K562 (cell line): Measurements from ENCODE around the gene TIMP2. TPM values are rescaled to one million over a fixed set of nuclear protein-coding genes. Genes with fewer than 3 reads are reported as not detected.

ENCODE experiments used
- ATAC-seq: fragments of 200-7000 bp; cut with Tn5 transposase; 3 replicates; pipeline ENCODE4 v1.9.1; 2020; ENCODE audit warnings: moderate library complexity
- BruUV-seq: library from RNA; stranded (reverse); fragments of 400-500 nt; replicated peaks from 2 replicates; lab custom pipeline; 2021; lab: Mats Ljungman, UMichigan
- CTCF ChIA-PET: fragments of 300-600 bp; formaldehyde crosslinking; extraction: SDS; loops from one replicate; lab custom pipeline; 2021; ENCODE audit warnings: low intra/inter-chr PET ratio; lab: Yijun Ruan, JAX
- POLR2A ChIA-PET: fragments of 300-600, 350-650 bp; sonication (Branson Sonifier 250); formaldehyde crosslinking; extraction: SDS; loops from one replicate; lab custom pipeline; 2021; ENCODE audit warnings: antibody characterized with exemption, inconsistent platforms; lab: Yijun Ruan, JAX
- DNase-seq, 4 experiments: peaks; one replicate each; pipeline versions ENCODE4 v3.0.0 to v3.0.0-alpha.2; 2011 to 2018; ENCODE audit warnings: low spot score in 3 of 4, mixed read lengths in 3 of 4; ENCODE audit errors: extremely low read depth in 1 of 4
- FAIRE-seq: peaks from 2 replicates; lab custom pipeline; 2011; peaks lifted over from hg19 to GRCh38; lab: Jason Lieb, UNC
- H2AFZ ChIP-seq: 2 replicates; pipeline ENCODE4 v1.6.0; 2011; ENCODE audit warnings: low read depth, low read length, control low read depth, inconsistent platforms
- H3K27ac ChIP-seq: fragments of 200-600 bp; 3 replicates; pipeline ENCODE4 v1.8.0; 2011; ENCODE audit warnings: low read depth, mild to moderate bottlenecking, control low read depth, inconsistent platforms, low read length, moderate library complexity, mixed read lengths; ENCODE audit errors: extremely low read depth
- H3K27me3 ChIP-seq, 2 experiments: fragments of 300-600 bp in 1 of 2; 2 replicates in 1 of 2; 3 replicates in 1 of 2; pipeline versions ENCODE4 v1.6.0 to v1.8.0; 2011; ENCODE audit warnings: inconsistent platforms in 2 of 2, low read length in 2 of 2, mild to moderate bottlenecking in 1 of 2, mixed read lengths in 1 of 2, moderate library complexity in 1 of 2; ENCODE audit not compliant: control insufficient read depth in 2 of 2, insufficient read depth in 2 of 2
- H3K36me3 ChIP-seq: fragments of 300-600 bp; 3 replicates; pipeline ENCODE4 v1.8.0; 2011; ENCODE audit warnings: mild to moderate bottlenecking, low read length, inconsistent platforms; ENCODE audit not compliant: control insufficient read depth, insufficient read depth
- H3K4me1 ChIP-seq, 2 experiments: fragments of 200-600 bp in 1 of 2; replicated peaks in 1 of 2; 2 replicates in 1 of 2; 3 replicates in 1 of 2; pipeline versions ENCODE4 v1.5.1 to v1.8.0; 2011; ENCODE audit warnings: inconsistent platforms in 2 of 2, low read length in 2 of 2, mild to moderate bottlenecking in 1 of 2, mixed read lengths in 1 of 2, moderate library complexity in 1 of 2; ENCODE audit not compliant: control insufficient read depth in 2 of 2, insufficient read depth in 2 of 2
- H3K4me2 ChIP-seq: 2 replicates; pipeline ENCODE4 v1.6.1; 2011; ENCODE audit warnings: low read length, control low read depth, inconsistent platforms, mixed read lengths; ENCODE audit not compliant: insufficient read depth
- H3K4me3 ChIP-seq: fragments of 200-600 bp; sonication (generic), shearing (Covaris generic); 2 replicates; pipeline ENCODE4 v1.5.1; 2016; ENCODE audit warnings: control low read depth, inconsistent platforms
- H3K79me2 ChIP-seq: fragments of 200-600 bp; 3 replicates; pipeline ENCODE4 v1.8.0; 2011; ENCODE audit warnings: low read length, inconsistent platforms; ENCODE audit not compliant: control insufficient read depth, insufficient read depth
- H3K9ac ChIP-seq, 2 experiments: 2 replicates each; pipeline versions ENCODE4 v1.6.0 to v1.6.1; 2011; ENCODE audit warnings: low read depth in 2 of 2, low read length in 2 of 2, control low read depth in 1 of 2, inconsistent platforms in 1 of 2, mild to moderate bottlenecking in 1 of 2, mixed read lengths in 1 of 2; ENCODE audit not compliant: insufficient read depth in 1 of 2
- H3K9me1 ChIP-seq: one replicate; pipeline ENCODE4 v1.6.0; 2011; ENCODE audit warnings: inconsistent platforms, mild to moderate bottlenecking, low read length, moderate library complexity; ENCODE audit not compliant: control insufficient read depth, insufficient read depth
- H3K9me3 ChIP-seq: replicated peaks from 2 replicates; pipeline ENCODE4 v1.5.1; 2011; ENCODE audit warnings: low read depth, low read length, inconsistent platforms; ENCODE audit not compliant: control insufficient read depth, insufficient read depth
- H4K20me1 ChIP-seq: replicated peaks from 2 replicates; pipeline ENCODE4 v1.6.1; 2011; ENCODE audit warnings: low read length, inconsistent platforms, mixed read lengths; ENCODE audit not compliant: control insufficient read depth, insufficient read depth
- CBX8 ChIP-seq: fragments of 200-600 bp; sonication (generic); IDR thresholded peaks from 2 replicates; pipeline ENCODE4 v1.6.1; 2012; ENCODE audit warnings: borderline replicate concordance, mixed run types, low read depth, mild to moderate bottlenecking, moderate library complexity, mixed read lengths, low read length, control low read depth, inconsistent platforms; ENCODE audit not compliant: poor library complexity, severe bottlenecking; ENCODE audit errors: extremely low read depth
- CREBBP ChIP-seq: IDR thresholded peaks from one replicate; pipeline ENCODE4 v1.6.1; 2012; ENCODE audit warnings: low read depth, mild to moderate bottlenecking, control low read depth, inconsistent platforms, low read length
- ELF1 ChIP-seq: fragments of 200-800 bp; sonication (Bioruptor generic); IDR thresholded peaks from 2 replicates; pipeline ENCODE4 v1.6.1; 2016; ENCODE audit warnings: missing genetic modification characterization, missing compliant biosample characterization
- FOXJ3 ChIP-seq: sonication (generic); formaldehyde crosslinking; IDR thresholded peaks from 2 replicates; pipeline ENCODE4 v1.4.0; 2020; ENCODE audit warnings: mild to moderate bottlenecking, missing genetic modification reagents
- HIVEP1 ChIP-seq: fragments of 250-450 bp; sonication (Bioruptor Pico); IDR thresholded peaks from 2 replicates; pipeline ENCODE4 v1.4.0; 2020; ENCODE audit warnings: mild to moderate bottlenecking
- NFRKB ChIP-seq: fragments of 450-650 bp; IDR thresholded peaks from 2 replicates; pipeline ENCODE4 v1.6.1; 2016; ENCODE audit warnings: low read depth
- ZNF57 ChIP-seq: fragments of 450-650 bp; formaldehyde crosslinking; IDR thresholded peaks from 2 replicates; pipeline ENCODE4 v1.4.0; 2020; ENCODE audit warnings: mild to moderate bottlenecking, moderate library complexity
- WGBS: fragments of 100-300 bp; shearing (Covaris generic); methylation state at CpG from one replicate; pipeline ENCODE4 v1.1.6; 2016; ENCODE audit warnings: low coverage, mixed read lengths; ENCODE audit not compliant: insufficient coverage; ENCODE audit errors: missing lambda C conversion rate; 5-methylcytosine and 5-hydroxymethylcytosine counted together
- in situ Hi-C: fragments of 300-500 bp; cut with MboI; formaldehyde crosslinking; loops from 4 replicates; pipeline ENCODE4 v1.15.0; 2018; ENCODE audit warnings: inconsistent platforms, mixed read lengths
- intact Hi-C: fragments of 100-400 bp; cut with micrococcal nuclease; formaldehyde crosslinking; loops from 2 replicates; pipeline ENCODE4 v1.14.2; 2022
- polyA plus RNA-seq, 8 experiments: library from polyadenylated mRNA; depleted of rRNA in 4 of 8; stranded (reverse) in 5 of 8; unstranded in 3 of 8; fragments of >200 nt; fragmentation: Nextera tagmentation in 2 of 8; fragmentation: Illumina TruSeq in 1 of 8; extraction: Ambion mirVana in 2 of 8; extraction: Trizol in 1 of 8; gene quantifications; 2 replicates each; pipeline versions ENCODE4 v1.2.1 to v1.2.3, GENCODE V29; 2011 to 2014; ENCODE audit warnings: inconsistent platforms in 1 of 8, missing spikeins in 1 of 8
- total RNA-seq, 7 experiments: library from RNA; depleted of rRNA in 6 of 7; stranded (reverse); fragments of >200 nt in 6 of 7; fragmentation: Illumina TruSeq in 2 of 7; extraction: Trizol in 2 of 7; gene quantifications; 2 replicates each; pipeline versions ENCODE4 v1.2.1 to v1.2.3, GENCODE V29; 2011 to 2021; ENCODE audit warnings: low replicate concordance in 1 of 7
- TF ChIP-seq, protein P1 (sequence below), 2 experiments: IDR thresholded peaks; 2 replicates each; pipeline ENCODE4 v1.6.1; 2011; ENCODE audit warnings: borderline replicate concordance in 1 of 2, control low read depth in 1 of 2, low read depth in 1 of 2, low read length in 1 of 2, mild to moderate bottlenecking in 1 of 2, mixed read lengths in 1 of 2, moderate library complexity in 1 of 2; ENCODE audit not compliant: insufficient read depth in 1 of 2, insufficient read length in 1 of 2, poor library complexity in 1 of 2, severe bottlenecking in 1 of 2; ENCODE audit errors: extremely low read depth in 1 of 2
- TF ChIP-seq, protein P2 (sequence below): conservative IDR thresholded peaks from 2 replicates; pipeline ENCODE4 v1.6.1; 2011; ENCODE audit warnings: low read depth, mild to moderate bottlenecking, low read length; ENCODE audit not compliant: control insufficient read depth

TIMP2 gene
- total and polyA plus RNA-seq, 9 of the 15 experiments (the other 6 are each of a cell fraction or from before 2014, with no cell fraction given), result 0.55 TPM; not detected in 8

DNA sequence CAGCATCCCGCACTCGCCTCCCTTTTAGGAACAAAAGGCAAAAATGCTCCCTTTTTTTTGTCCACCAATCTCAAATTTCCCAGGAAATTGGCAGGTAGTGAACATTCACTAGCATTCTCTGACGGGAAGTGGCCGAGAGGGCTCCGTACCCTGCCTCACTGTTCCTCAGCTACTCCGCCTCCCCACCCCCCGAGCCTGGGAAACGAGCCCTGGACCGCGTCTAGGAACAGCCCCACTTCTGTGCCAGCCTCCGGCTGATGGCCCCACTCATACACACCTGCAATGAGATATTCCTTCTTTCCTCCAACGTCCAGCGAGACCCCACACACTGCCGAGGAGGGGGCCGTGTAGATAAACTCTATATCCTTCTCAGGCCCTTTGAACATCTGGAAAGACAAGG is 54.6 kb downstream of the TIMP2 start:
- Histone ChIP-seq H3K27me3 (peaks cover 29 to 60% of the 10 kb centered on the region in 2 experiments), H3K36me3 (no peaks in the 10 kb centered on the region), H3K79me2 (no peaks in the 10 kb centered on the region), H4K20me1 (no peaks in the 10 kb centered on the region), H3K4me1 (peaks cover 4% of the 10 kb centered on the region in 2 experiments; a peak in 3 of 5 replicates), H3K27ac (no peak overlapping the region), H3K4me2 (no peak overlapping the region), H3K4me3 (no peak overlapping the region), H3K9ac (peak overlapping the region in 1 of 2 experiments; percentile 28; a peak in 1 of 4 replicates), H3K9me1 (no peaks in the 10 kb centered on the region), H3K9me3 (no peaks in the 10 kb centered on the region), H2AFZ (no peak overlapping the region)
- ATAC-seq, result no peak
- POLR2A ChIA-PET, result no interaction called here
- CTCF ChIA-PET, result no interaction called here
- intact Hi-C loops (no loop called here), in situ Hi-C loops (no loop called here)
- DNase-seq, result no peak
- no peak for FAIRE-seq
- TF ChIP-seq NFRKB (no peak), CBX8 (peak; percentile 11)
- TF ChIP-seq, protein P1, sequence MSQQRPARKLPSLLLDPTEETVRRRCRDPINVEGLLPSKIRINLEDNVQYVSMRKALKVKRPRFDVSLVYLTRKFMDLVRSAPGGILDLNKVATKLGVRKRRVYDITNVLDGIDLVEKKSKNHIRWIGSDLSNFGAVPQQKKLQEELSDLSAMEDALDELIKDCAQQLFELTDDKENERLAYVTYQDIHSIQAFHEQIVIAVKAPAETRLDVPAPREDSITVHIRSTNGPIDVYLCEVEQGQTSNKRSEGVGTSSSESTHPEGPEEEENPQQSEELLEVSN (IDR thresholded peaks at IDR 0.05; ENCODE audit: borderline replicate concordance in 1 of 2, extremely low read depth in 1 of 2, insufficient read depth in 1 of 2, insufficient read length in 1 of 2, low read depth in 1 of 2, low read length in 1 of 2, poor library complexity in 1 of 2, severe bottlenecking in 1 of 2), result no peak
- BruUV-seq, result no TSS peak
- WGBS, result 9% methylated on average over 15 of the region's 15 CpGs

DNA sequence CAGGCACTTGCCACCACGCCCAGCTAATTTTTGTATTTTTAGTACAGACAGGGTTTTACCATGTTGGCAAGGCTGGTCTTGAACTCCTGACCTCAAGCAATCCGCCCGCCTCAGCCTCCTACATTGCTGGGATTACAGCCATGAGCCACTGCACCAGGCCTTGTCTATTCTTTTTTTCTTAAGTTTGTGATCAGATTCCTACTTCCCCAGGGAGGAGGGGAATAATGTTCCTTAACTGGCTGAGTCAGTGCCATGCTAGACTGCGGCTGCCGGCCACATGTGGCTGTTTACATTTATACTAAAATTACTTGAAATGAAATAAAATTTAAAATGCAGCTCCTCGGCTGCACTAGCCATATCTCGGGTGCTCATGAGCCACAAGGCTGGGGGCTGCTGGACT is 56.8 kb downstream of the TIMP2 start:
- 3% methylated on average over 7 of the region's 7 CpGs for WGBS
- ATAC-seq, result no peak
- Histone ChIP-seq H3K9me3 (no peaks in the 10 kb centered on the region), H3K4me2 (no peak overlapping the region), H3K9me1 (no peaks in the 10 kb centered on the region), H3K36me3 (no peaks in the 10 kb centered on the region), H3K79me2 (no peaks in the 10 kb centered on the region), H3K27me3 (peaks cover 27 to 51% of the 10 kb centered on the region in 2 experiments), H4K20me1 (no peaks in the 10 kb centered on the region), H3K4me3 (no peak overlapping the region), H3K9ac (no peak overlapping the region), H3K27ac (no peak overlapping the region), H3K4me1 (peaks cover 3 to 4% of the 10 kb centered on the region in 2 experiments; a peak in 3 of 5 replicates), H2AFZ (no peak overlapping the region)
- in situ Hi-C loops (no loop called here), intact Hi-C loops (no loop called here)
- POLR2A ChIA-PET, result no interaction called here
- DNase-seq, result no peak
- BruUV-seq, result no TSS peak
- FAIRE-seq, result no peak
- CTCF ChIA-PET, result no interaction called here
- TF ChIP-seq ELF1 (no peak), FOXJ3 (CRISPR knock-in tag) (no peak), ZNF57 (CRISPR knock-in tag) (no peak), CREBBP (no peak), HIVEP1 (CRISPR knock-in tag) (no peak)
- TF ChIP-seq, protein P2, sequence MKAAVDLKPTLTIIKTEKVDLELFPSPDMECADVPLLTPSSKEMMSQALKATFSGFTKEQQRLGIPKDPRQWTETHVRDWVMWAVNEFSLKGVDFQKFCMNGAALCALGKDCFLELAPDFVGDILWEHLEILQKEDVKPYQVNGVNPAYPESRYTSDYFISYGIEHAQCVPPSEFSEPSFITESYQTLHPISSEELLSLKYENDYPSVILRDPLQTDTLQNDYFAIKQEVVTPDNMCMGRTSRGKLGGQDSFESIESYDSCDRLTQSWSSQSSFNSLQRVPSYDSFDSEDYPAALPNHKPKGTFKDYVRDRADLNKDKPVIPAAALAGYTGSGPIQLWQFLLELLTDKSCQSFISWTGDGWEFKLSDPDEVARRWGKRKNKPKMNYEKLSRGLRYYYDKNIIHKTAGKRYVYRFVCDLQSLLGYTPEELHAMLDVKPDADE, result no peak
